Measurements from ENCODE around the gene LIN7B. TPM values are rescaled to one million over a fixed set of nuclear protein-coding genes. Genes with fewer than 3 reads are reported as not detected.

Gene LIN7B
- total RNA-seq, 4 donors from 2014 or later, result 20.0 to 39.8 (median 32.3) TPM

- no peaks in the 10 kb centered on the region for H3K36me3 ChIP-seq
- H3K27me3 ChIP-seq, result no peaks in the 10 kb centered on the region
- WGBS, result 54% methylated on average over 42 of the region's 42 CpGs
- DNase-seq (ENCODE audit: low spot score in 2 of 2), result no peak
- no peak for TF ChIP-seq POLR2A (IDR thresholded peaks at IDR 0.05)
- no peak for TF ChIP-seq POLR2AphosphoS5 (IDR thresholded peaks at IDR 0.05)
- no peak for TF ChIP-seq EP300 (IDR thresholded peaks at IDR 0.05)
- no peak for TF ChIP-seq CTCF (IDR thresholded peaks at IDR 0.05)
- peaks cover 31% of the 10 kb centered on the region for H3K4me1 ChIP-seq
- no peak overlapping the region for H3K27ac ChIP-seq
- H3K4me3 ChIP-seq, result peak overlapping the region; percentile 33
- H3K9me3 ChIP-seq, result no peaks in the 10 kb centered on the region
These were observed 19.7 kb downstream of the LIN7B start for GRCh38 chr19:49133621-49134454.

GRCh38 chr19:49135686-49136085 lies 21.5 kb downstream of the LIN7B start:
- no peaks in the 10 kb centered on the region for H3K9me3 ChIP-seq
- DNase-seq (ENCODE audit: low spot score in 2 of 2), result no peak
- no peak overlapping the region for H3K4me3 ChIP-seq
- no peak overlapping the region for H3K27ac ChIP-seq
- peaks cover 27% of the 10 kb centered on the region for H3K4me1 ChIP-seq
- WGBS, result 81% methylated on average over 3 of the region's 5 CpGs
- TF ChIP-seq POLR2A (IDR thresholded peaks at IDR 0.05), result no peak
- TF ChIP-seq EP300 (IDR thresholded peaks at IDR 0.05), result no peak
- no peak for TF ChIP-seq CTCF (IDR thresholded peaks at IDR 0.05)
- no peak for TF ChIP-seq POLR2AphosphoS5 (IDR thresholded peaks at IDR 0.05)
- no peaks in the 10 kb centered on the region for H3K27me3 ChIP-seq
- no peaks in the 10 kb centered on the region for H3K36me3 ChIP-seq

GRCh38 chr19:49136771-49137171 lies 22.6 kb downstream of the LIN7B start:
- no peak overlapping the region for H3K4me3 ChIP-seq
- 88% methylated on average over 10 of the region's 10 CpGs for WGBS
- no peak for DNase-seq (ENCODE audit: low spot score in 2 of 2)
- H3K36me3 ChIP-seq, result no peaks in the 10 kb centered on the region
- TF ChIP-seq POLR2A (IDR thresholded peaks at IDR 0.05) (no peak), POLR2AphosphoS5 (IDR thresholded peaks at IDR 0.05) (no peak), CTCF (IDR thresholded peaks at IDR 0.05) (no peak), EP300 (IDR thresholded peaks at IDR 0.05) (no peak)
- no peaks in the 10 kb centered on the region for H3K27me3 ChIP-seq
- no peak overlapping the region for H3K27ac ChIP-seq
- H3K9me3 ChIP-seq, result no peaks in the 10 kb centered on the region
- peaks cover 27% of the 10 kb centered on the region for H3K4me1 ChIP-seq

- no peak for DNase-seq (ENCODE audit: low spot score in 2 of 2)
- Histone ChIP-seq H3K36me3 (no peaks in the 10 kb centered on the region), H3K27ac (no peak overlapping the region), H3K4me3 (no peak overlapping the region), H3K9me3 (no peaks in the 10 kb centered on the region), H3K27me3 (no peaks in the 10 kb centered on the region), H3K4me1 (peaks cover 25% of the 10 kb centered on the region)
- 85% methylated on average over 5 of the region's 7 CpGs for WGBS
- TF ChIP-seq POLR2AphosphoS5 (IDR thresholded peaks at IDR 0.05) (no peak), POLR2A (IDR thresholded peaks at IDR 0.05) (no peak), CTCF (IDR thresholded peaks at IDR 0.05) (no peak), EP300 (IDR thresholded peaks at IDR 0.05) (no peak)
These were observed 26.8 kb downstream of the LIN7B start for GRCh38 chr19:49140951-49141350.

- TF ChIP-seq CTCF (IDR thresholded peaks at IDR 0.05), result no peak
- TF ChIP-seq POLR2A (IDR thresholded peaks at IDR 0.05), result no peak
- TF ChIP-seq POLR2AphosphoS5 (IDR thresholded peaks at IDR 0.05), result no peak
- TF ChIP-seq EP300 (IDR thresholded peaks at IDR 0.05), result no peak
- Histone ChIP-seq H3K4me3 (no peak overlapping the region), H3K4me1 (peaks cover 27% of the 10 kb centered on the region), H3K27ac (no peak overlapping the region), H3K27me3 (no peaks in the 10 kb centered on the region), H3K9me3 (no peaks in the 10 kb centered on the region), H3K36me3 (no peaks in the 10 kb centered on the region)
- DNase-seq (ENCODE audit: low spot score in 2 of 2), result no peak
- 81% methylated on average over 6 of the region's 6 CpGs for WGBS
These were observed 27.2 kb downstream of the LIN7B start for GRCh38 chr19:49141352-49141751.

Measured in suprapubic skin (tissue), 4 donors.